ENCODE measurements around the gene PGAP2.

- no peak for TF ChIP-seq POLR2A (IDR thresholded peaks at IDR 0.05; ENCODE audit: low read length)
- TF ChIP-seq GATA1 (IDR thresholded peaks at IDR 0.05; ENCODE audit: low read depth, low read length): no peak
These were observed 21.5 kb upstream of the PGAP2 start for GRCh38 chr11:3786781-3787428.

Measured in erythroblast (primary cell).